ENCODE data around the gene CDH2. TPM values are rescaled to one million over a fixed set of nuclear protein-coding genes. Genes with fewer than 3 reads are reported as not detected.

CDH2 gene
- total RNA-seq, 4 donors from 2014 or later, result 0.20 to 4.4 (median 1.1) TPM; not detected in 1

DNA sequence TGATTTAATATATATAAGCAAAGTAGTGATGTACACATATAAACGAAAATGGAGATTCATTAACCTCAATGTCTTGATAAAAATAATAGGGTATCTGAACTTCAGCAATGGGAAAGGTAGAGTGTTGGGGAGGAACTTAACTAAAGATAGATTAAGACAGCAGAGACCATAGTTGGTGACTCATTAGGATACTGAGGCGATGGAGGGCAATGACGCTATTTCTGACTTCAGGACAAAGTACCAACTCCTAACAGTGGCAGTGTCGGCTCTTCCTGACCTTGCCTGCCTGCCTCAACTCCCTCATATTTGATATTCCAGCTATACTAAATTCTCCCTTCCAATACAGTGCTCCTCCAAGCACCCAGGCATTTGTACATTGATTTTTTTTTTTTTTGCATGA is 98.6 kb downstream of the CDH2 start:
- no peaks in the 10 kb centered on the region for H3K4me1 ChIP-seq
- no peak for TF ChIP-seq POLR2A (IDR thresholded peaks at IDR 0.05)
- TF ChIP-seq, protein P1, sequence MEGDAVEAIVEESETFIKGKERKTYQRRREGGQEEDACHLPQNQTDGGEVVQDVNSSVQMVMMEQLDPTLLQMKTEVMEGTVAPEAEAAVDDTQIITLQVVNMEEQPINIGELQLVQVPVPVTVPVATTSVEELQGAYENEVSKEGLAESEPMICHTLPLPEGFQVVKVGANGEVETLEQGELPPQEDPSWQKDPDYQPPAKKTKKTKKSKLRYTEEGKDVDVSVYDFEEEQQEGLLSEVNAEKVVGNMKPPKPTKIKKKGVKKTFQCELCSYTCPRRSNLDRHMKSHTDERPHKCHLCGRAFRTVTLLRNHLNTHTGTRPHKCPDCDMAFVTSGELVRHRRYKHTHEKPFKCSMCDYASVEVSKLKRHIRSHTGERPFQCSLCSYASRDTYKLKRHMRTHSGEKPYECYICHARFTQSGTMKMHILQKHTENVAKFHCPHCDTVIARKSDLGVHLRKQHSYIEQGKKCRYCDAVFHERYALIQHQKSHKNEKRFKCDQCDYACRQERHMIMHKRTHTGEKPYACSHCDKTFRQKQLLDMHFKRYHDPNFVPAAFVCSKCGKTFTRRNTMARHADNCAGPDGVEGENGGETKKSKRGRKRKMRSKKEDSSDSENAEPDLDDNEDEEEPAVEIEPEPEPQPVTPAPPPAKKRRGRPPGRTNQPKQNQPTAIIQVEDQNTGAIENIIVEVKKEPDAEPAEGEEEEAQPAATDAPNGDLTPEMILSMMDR (IDR thresholded peaks at IDR 0.05), result no peak
- TF ChIP-seq EP300 (IDR thresholded peaks at IDR 0.05; ENCODE audit: low read depth), result no peak
- no peak for TF ChIP-seq POLR2AphosphoS5 (IDR thresholded peaks at IDR 0.05)
- H3K4me3 ChIP-seq, result no peak overlapping the region
- H3K27ac ChIP-seq, result no peak overlapping the region
- WGBS, 2 donors (ENCODE audit: low coverage in 1 of 2), result 63 to 64% methylated on average over 3 to 4 of the region's 4 CpGs
- DNase-seq, result no peak
- no peaks in the 10 kb centered on the region for H3K36me3 ChIP-seq
- intact Hi-C loops (cut with DNase I; ENCODE audit: low total_unique reads), result no loop called here
- H3K9me3 ChIP-seq, result no peaks in the 10 kb centered on the region
- H3K27me3 ChIP-seq, result no peaks in the 10 kb centered on the region
- in situ Hi-C loops (cut with MboI; ENCODE audit: low pct_ligation_motif_present in 1 of 4, low pct_unique_long_range_greater_than_20kb in 1 of 4, low sequenced_read_pairs in 3 of 4), result no loop called here

DNA sequence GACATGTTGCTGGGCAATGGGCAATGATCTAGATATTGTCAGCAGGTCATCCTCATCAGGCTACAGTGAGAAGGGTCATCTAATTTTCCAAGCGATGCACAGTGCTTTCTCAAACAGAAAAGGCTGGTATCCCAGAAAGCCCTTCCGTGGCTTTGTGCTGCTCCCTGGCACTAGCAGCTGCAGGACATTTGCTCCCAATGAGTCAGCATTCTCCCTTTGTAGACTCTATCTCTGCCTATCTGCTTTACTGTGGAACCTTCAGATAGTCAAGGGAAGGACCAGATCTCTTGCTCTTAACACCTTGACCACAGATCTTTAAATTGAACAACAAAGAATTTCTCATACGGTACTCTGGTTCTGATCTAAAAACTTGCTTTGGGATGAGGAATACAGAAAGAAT is 101.4 kb downstream of the CDH2 start:
- Histone ChIP-seq H3K36me3 (no peaks in the 10 kb centered on the region), H3K27ac (no peak overlapping the region), H3K27me3 (no peaks in the 10 kb centered on the region), H3K4me3 (no peak overlapping the region), H3K4me1 (no peaks in the 10 kb centered on the region), H3K9me3 (no peaks in the 10 kb centered on the region)
- in situ Hi-C loops (cut with MboI; ENCODE audit: low pct_ligation_motif_present in 1 of 4, low pct_unique_long_range_greater_than_20kb in 1 of 4, low sequenced_read_pairs in 3 of 4), result no loop called here
- DNase-seq, result no peak
- WGBS, 2 donors (ENCODE audit: low coverage in 1 of 2), result 76 to 91% methylated on average over 3 of the region's 3 CpGs
- no peak for TF ChIP-seq POLR2AphosphoS5 (IDR thresholded peaks at IDR 0.05)
- no peak for TF ChIP-seq POLR2A (IDR thresholded peaks at IDR 0.05)
- no peak for TF ChIP-seq EP300 (IDR thresholded peaks at IDR 0.05; ENCODE audit: low read depth)
- intact Hi-C loops (cut with DNase I; ENCODE audit: low total_unique reads), result no loop called here

DNA sequence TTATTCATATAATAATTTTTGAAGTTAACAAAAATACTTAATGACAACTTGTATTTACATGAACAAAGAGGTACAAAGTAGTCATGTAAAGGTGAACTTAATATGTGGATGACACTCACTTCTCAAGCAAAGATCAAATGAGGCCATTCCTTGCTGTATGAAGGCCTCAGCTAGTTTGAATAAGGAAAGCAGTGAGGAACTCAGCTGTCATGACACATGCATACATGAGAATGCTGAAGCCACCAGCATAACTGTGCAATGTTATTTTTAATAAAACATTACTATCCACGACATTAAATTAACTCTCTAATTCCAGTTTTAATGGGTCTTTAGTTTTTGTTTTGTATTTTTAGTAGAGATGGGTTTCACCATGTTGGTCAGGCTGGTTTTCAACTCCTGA is 102.9 kb downstream of the CDH2 start:
- Histone ChIP-seq H3K9me3 (no peaks in the 10 kb centered on the region), H3K4me3 (no peak overlapping the region), H3K27ac (no peak overlapping the region), H3K27me3 (no peaks in the 10 kb centered on the region), H3K4me1 (no peaks in the 10 kb centered on the region), H3K36me3 (no peaks in the 10 kb centered on the region)
- intact Hi-C loops (cut with DNase I; ENCODE audit: low total_unique reads), result no loop called here
- WGBS, 2 donors (ENCODE audit: low coverage in 1 of 2), result 49 to 80% methylated on average over 1 of the region's 1 CpG
- no peak for DNase-seq
- TF ChIP-seq POLR2A (IDR thresholded peaks at IDR 0.05) (no peak), EP300 (IDR thresholded peaks at IDR 0.05; ENCODE audit: low read depth) (no peak), POLR2AphosphoS5 (IDR thresholded peaks at IDR 0.05) (no peak)
- TF ChIP-seq, protein P1 (IDR thresholded peaks at IDR 0.05), result no peak
- in situ Hi-C loops (cut with MboI; ENCODE audit: low pct_ligation_motif_present in 1 of 4, low pct_unique_long_range_greater_than_20kb in 1 of 4, low sequenced_read_pairs in 3 of 4), result no loop called here

DNA sequence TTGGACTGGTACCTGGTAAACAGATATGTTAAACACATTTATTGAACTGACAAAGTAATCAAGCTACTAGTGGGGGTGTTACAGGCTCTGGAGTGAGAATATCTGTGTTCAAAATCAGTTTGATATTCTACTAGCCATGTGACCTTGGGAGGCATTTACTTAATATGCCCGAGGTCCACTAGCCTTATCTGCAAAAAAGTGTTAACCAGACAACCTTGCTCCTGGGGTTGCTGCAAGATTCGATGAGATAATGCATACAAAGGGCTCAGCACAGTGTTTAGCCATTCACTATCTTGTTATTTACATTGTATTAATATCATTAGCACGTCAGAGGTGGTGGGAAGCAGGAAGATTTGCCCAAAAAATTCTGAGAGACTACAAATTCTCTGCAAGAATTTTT is 103.3 kb downstream of the CDH2 start:
- 0 to 36% methylated on average over 1 to 3 of the region's 3 CpGs for WGBS, 2 donors (ENCODE audit: low coverage in 1 of 2)
- Histone ChIP-seq H3K9me3 (no peaks in the 10 kb centered on the region), H3K27me3 (no peaks in the 10 kb centered on the region), H3K4me3 (no peak overlapping the region), H3K4me1 (no peaks in the 10 kb centered on the region), H3K36me3 (no peaks in the 10 kb centered on the region), H3K27ac (no peak overlapping the region)
- no peak for DNase-seq
- no peak for TF ChIP-seq POLR2AphosphoS5 (IDR thresholded peaks at IDR 0.05)
- in situ Hi-C loops (cut with MboI; ENCODE audit: low pct_ligation_motif_present in 1 of 4, low pct_unique_long_range_greater_than_20kb in 1 of 4, low sequenced_read_pairs in 3 of 4), result no loop called here
- intact Hi-C loops (cut with DNase I; ENCODE audit: low total_unique reads), result no loop called here

DNA sequence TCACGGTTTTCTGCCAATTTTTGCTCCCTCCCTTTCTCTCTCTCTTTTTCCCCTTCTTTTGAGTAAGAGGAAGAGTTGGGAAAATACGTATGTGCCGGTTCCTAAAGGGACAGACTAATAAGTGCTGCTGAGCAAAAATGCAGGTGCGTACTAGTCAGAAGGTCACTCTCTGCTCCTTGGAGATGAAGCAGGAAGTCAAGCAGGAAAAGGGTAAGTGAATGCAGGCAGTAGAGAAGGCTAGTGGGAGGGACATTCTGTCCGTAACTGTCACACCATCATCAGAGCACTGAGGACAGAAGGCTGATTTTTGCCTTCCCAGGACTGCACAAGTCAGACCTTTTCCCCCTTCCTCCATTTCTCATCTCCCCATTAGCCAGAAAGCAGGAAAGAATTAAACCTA is 105.7 kb downstream of the CDH2 start:
- in situ Hi-C loops (cut with MboI; ENCODE audit: low pct_ligation_motif_present in 1 of 4, low pct_unique_long_range_greater_than_20kb in 1 of 4, low sequenced_read_pairs in 3 of 4) (no loop called here), intact Hi-C loops (cut with DNase I; ENCODE audit: low total_unique reads) (no loop called here)
- 60 to 64% methylated on average over 1 to 5 of the region's 5 CpGs for WGBS, 2 donors (ENCODE audit: low coverage in 1 of 2)
- H3K9me3 ChIP-seq, result no peaks in the 10 kb centered on the region
- no peak for TF ChIP-seq EP300 (IDR thresholded peaks at IDR 0.05; ENCODE audit: low read depth)
- TF ChIP-seq, protein P1 (IDR thresholded peaks at IDR 0.05), result no peak
- TF ChIP-seq POLR2AphosphoS5 (IDR thresholded peaks at IDR 0.05), result no peak
- TF ChIP-seq POLR2A (IDR thresholded peaks at IDR 0.05), result no peak
- H3K4me1 ChIP-seq, result no peaks in the 10 kb centered on the region
- no peak for DNase-seq
- H3K4me3 ChIP-seq, result no peak overlapping the region
- H3K27ac ChIP-seq, result no peak overlapping the region
- H3K36me3 ChIP-seq, result no peaks in the 10 kb centered on the region
- no peaks in the 10 kb centered on the region for H3K27me3 ChIP-seq

All from transverse colon (tissue), 4 donors.